OCI-LY7 (cell line): ENCODE results near the gene PRPF38A. TPM values are rescaled to one million over a fixed set of nuclear protein-coding genes. Genes with fewer than 3 reads are reported as not detected.

Experiments used
- BruUV-seq: library from RNA; stranded (reverse); fragments of 400-500 nt; replicated peaks from 2 replicates; lab custom pipeline; 2021; lab: Mats Ljungman, UMichigan
- CTCF ChIA-PET: fragments of 300-600 bp; sonication (Branson Sonifier 250); formaldehyde crosslinking; loops from one replicate; lab custom pipeline; 2022; ENCODE audit warnings: antibody characterized with exemption; ENCODE audit not compliant: unreplicated experiment; lab: Charles Lee
- POLR2A ChIA-PET: fragments of 300-600 bp; sonication (Branson Sonifier 250); formaldehyde crosslinking; loops from one replicate; lab custom pipeline; 2022; ENCODE audit warnings: antibody characterized with exemption; lab: Charles Lee
- DNase-seq: peaks from one replicate; pipeline ENCODE4 v3.0.0-alpha.2; 2015; ENCODE audit warnings: low spot score
- H2AFZ ChIP-seq: fragments of 200-600 bp; sonication (generic), shearing (Covaris generic); 2 replicates; pipeline ENCODE4 v1.6.1; 2014; ENCODE audit warnings: mild to moderate bottlenecking, antibody characterized with exemption, low read length, moderate library complexity
- H3K27ac ChIP-seq: fragments of 200-600 bp; sonication (generic); 2 replicates; pipeline ENCODE4 v1.5.1; 2014; ENCODE audit warnings: mixed run types, low read depth, mild to moderate bottlenecking, moderate library complexity, low read length, inconsistent platforms; ENCODE audit not compliant: poor library complexity, severe bottlenecking
- H3K36me3 ChIP-seq: fragments of 200-600 bp; sonication (generic); 2 replicates; pipeline ENCODE4 v1.6.1; 2014; ENCODE audit warnings: mild to moderate bottlenecking, antibody characterized with exemption, low read length, moderate library complexity, mixed read lengths; ENCODE audit not compliant: insufficient read depth
- H3K4me1 ChIP-seq: fragments of 200-600 bp; sonication (generic); 2 replicates; pipeline ENCODE4 v1.5.1; 2014; ENCODE audit warnings: mild to moderate bottlenecking, low read length; ENCODE audit not compliant: insufficient read depth, poor library complexity, severe bottlenecking
- H3K4me2 ChIP-seq: fragments of 200-600 bp; sonication (generic); 2 replicates; pipeline ENCODE4 v1.6.1; 2014; ENCODE audit warnings: mild to moderate bottlenecking, low read length
- H3K4me3 ChIP-seq: fragments of 200-600 bp; sonication (generic); 2 replicates; pipeline ENCODE4 v1.5.1; 2014; ENCODE audit warnings: mild to moderate bottlenecking, low read depth, low read length; ENCODE audit not compliant: poor library complexity, severe bottlenecking
- H3K79me2 ChIP-seq: fragments of 200-600 bp; sonication (generic); 2 replicates; pipeline ENCODE4 v1.6.1; 2016; ENCODE audit warnings: low read depth, mild to moderate bottlenecking, low read length, moderate library complexity, mixed read lengths; ENCODE audit not compliant: insufficient read depth
- H3K9me2 ChIP-seq: fragments of 200-600 bp; sonication (generic); 2 replicates; pipeline ENCODE4 v1.6.1; 2016; ENCODE audit warnings: mild to moderate bottlenecking, low read length, mixed read lengths; ENCODE audit not compliant: insufficient read depth
- H3K9me3 ChIP-seq: fragments of 200-600 bp; sonication (generic); 2 replicates; pipeline ENCODE4 v1.6.1; 2014; ENCODE audit warnings: mild to moderate bottlenecking, mixed run types, low read length, mixed read lengths
- H4K20me1 ChIP-seq: fragments of 200-600 bp; sonication (generic); 2 replicates; pipeline ENCODE4 v1.6.1; 2014; ENCODE audit warnings: mild to moderate bottlenecking, antibody characterized with exemption, low read length, moderate library complexity, mixed read lengths; ENCODE audit not compliant: insufficient read depth
- EZH2phosphoT487 ChIP-seq: fragments of 200-600 bp; sonication (generic); IDR thresholded peaks from 2 replicates; pipeline ENCODE4 v1.6.1; 2018; ENCODE audit warnings: low read depth, borderline replicate concordance, mild to moderate bottlenecking, mixed run types, antibody characterized with exemption, low read length, moderate library complexity, mixed read lengths
- intact Hi-C: fragments of 100-400 bp; cut with micrococcal nuclease; formaldehyde crosslinking; loops from one replicate; pipeline ENCODE4 v1.10.0; 2022; ENCODE audit not compliant: unreplicated experiment
- total RNA-seq, 2 experiments: library from RNA; depleted of rRNA in 1 of 2; stranded (reverse); fragments of >200 nt in 1 of 2; shearing (Covaris generic) in 1 of 2; gene quantifications; 2 replicates each; pipeline ENCODE4 v1.2.3, GENCODE V29; 2014 to 2022
- TF ChIP-seq, protein P1 (sequence below): fragments of 200-600 bp; sonication (generic); conservative IDR thresholded peaks from 2 replicates; pipeline ENCODE4 v1.5.1; 2014; ENCODE audit warnings: mild to moderate bottlenecking, antibody characterized with exemption, low read length, moderate library complexity, mixed read lengths

Gene PRPF38A
- total RNA-seq, 2 experiments from 2014 or later, result 23.6 to 82.3 TPM

DNA sequence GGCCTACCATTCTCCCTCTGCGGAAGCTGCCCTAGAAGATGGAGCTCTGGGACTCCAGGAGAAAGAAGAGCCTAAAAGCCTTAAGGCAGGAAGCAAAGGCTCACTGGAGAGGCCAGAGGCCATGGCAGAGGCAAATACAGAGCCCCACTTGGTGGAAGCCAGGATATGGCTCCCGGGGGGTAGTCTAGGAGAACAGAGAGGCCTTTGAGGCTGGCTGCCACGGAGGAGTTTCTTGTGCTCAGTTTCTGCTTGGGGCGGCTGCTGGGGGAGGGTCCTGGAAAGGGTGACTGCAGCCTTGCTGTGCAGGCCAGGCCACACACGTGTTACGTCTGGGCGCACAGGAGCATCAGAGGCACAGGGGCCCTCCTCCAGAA lies 43.8 kb upstream of the PRPF38A start:
- intact Hi-C loops, result no loop called here
- Histone ChIP-seq H2AFZ (no peak overlapping the region), H3K27ac (no peak overlapping the region), H3K9me3 (no peaks in the 10 kb centered on the region), H3K4me1 (peaks cover 9% of the 10 kb centered on the region), H3K4me2 (no peak overlapping the region), H3K4me3 (no peak overlapping the region), H3K79me2 (peaks cover 11% of the 10 kb centered on the region), H3K9me2 (no peaks in the 10 kb centered on the region), H4K20me1 (no peaks in the 10 kb centered on the region), H3K36me3 (peaks cover 85% of the 10 kb centered on the region)
- CTCF ChIA-PET, result no interaction called here
- POLR2A ChIA-PET, result interaction anchor here (0.6 kb wide), 1 partner anchor 156 kb away, joined by 3 read pairs; no protein-coding TSS in a partner anchor
- no peak for DNase-seq
- no peak for TF ChIP-seq EZH2phosphoT487
- TF ChIP-seq, protein P1, sequence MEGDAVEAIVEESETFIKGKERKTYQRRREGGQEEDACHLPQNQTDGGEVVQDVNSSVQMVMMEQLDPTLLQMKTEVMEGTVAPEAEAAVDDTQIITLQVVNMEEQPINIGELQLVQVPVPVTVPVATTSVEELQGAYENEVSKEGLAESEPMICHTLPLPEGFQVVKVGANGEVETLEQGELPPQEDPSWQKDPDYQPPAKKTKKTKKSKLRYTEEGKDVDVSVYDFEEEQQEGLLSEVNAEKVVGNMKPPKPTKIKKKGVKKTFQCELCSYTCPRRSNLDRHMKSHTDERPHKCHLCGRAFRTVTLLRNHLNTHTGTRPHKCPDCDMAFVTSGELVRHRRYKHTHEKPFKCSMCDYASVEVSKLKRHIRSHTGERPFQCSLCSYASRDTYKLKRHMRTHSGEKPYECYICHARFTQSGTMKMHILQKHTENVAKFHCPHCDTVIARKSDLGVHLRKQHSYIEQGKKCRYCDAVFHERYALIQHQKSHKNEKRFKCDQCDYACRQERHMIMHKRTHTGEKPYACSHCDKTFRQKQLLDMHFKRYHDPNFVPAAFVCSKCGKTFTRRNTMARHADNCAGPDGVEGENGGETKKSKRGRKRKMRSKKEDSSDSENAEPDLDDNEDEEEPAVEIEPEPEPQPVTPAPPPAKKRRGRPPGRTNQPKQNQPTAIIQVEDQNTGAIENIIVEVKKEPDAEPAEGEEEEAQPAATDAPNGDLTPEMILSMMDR, result no peak
- BruUV-seq, result no TSS peak

DNA sequence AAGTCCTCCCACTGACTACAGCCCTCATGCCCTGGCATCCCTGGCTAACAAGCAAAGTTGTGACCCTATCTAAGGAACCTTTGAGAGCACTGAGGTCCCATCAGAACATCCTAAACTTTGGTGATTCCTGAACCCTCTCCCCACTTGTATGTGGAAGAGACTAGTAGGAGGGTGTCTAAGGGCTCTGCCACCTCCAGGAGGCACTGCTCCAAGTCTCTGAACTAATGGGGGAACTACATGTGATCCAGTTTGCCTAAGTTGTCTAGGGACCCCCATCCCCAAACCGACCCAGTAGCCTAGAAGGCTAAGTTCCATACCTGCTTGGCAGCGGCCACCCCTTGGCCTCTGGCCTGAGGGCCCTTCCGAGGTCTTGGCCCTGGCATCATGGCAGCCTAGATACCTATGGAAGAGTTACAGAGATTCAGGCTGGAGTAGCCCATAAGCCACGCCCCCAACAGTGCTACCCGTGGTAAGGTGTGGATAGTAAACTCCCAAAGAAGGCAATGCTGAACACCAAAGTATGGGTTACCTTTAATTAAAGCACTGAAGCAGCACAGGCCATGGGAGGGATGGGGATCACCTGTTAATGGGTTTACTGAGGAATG lies 40.1 kb upstream of the PRPF38A start:
- peak overlapping the region; percentile 95 for H3K4me2 ChIP-seq
- peak; percentile 26 for DNase-seq
- H3K4me1 ChIP-seq, result peaks cover 15% of the 10 kb centered on the region
- H3K79me2 ChIP-seq, result peaks cover 11% of the 10 kb centered on the region
- H3K36me3 ChIP-seq, result peaks cover 47% of the 10 kb centered on the region
- TF ChIP-seq EZH2phosphoT487, result no peak
- TF ChIP-seq, protein P1, result peak; percentile 50
- CTCF ChIA-PET, result no interaction called here
- H3K27ac ChIP-seq, result no peak overlapping the region
- H3K9me2 ChIP-seq, result no peaks in the 10 kb centered on the region
- intact Hi-C loops, result no loop called here
- POLR2A ChIA-PET, result no interaction called here
- peak overlapping the region; percentile 93 for H3K4me3 ChIP-seq
- no peaks in the 10 kb centered on the region for H4K20me1 ChIP-seq
- no peak overlapping the region for H2AFZ ChIP-seq
- no TSS peak for BruUV-seq
- H3K9me3 ChIP-seq, result no peaks in the 10 kb centered on the region

DNA sequence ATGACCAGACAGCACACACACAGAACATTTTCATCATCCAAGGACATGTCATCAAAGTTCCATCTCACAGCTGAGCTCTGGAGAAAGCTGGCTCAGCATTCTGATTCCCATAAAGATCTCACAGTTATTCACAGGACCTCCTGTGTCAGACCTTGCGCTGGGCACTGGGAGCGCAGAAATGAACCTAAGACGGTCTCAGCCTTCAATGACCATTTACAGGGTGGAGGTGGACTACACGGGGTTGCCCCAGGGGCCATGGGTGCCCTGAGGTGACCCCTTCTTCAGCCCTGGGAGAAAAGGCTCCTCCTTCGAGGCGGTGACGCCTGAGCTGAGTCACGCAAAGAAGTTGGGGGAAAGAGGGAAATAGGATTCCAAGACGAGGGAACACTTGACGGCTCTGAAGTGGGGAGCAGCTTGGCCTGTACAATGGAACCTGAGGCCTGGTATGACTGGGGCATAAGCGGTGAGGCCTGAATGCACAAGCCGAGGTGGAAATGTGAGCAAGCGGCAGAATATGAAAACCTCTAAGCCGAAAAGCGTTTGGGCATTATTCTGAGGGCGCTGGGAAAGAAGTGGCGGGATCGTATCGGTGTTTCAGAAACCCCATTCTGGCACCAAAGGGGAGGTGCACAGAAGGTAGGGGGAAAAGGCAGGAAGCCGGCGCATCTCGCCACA lies 39.2 kb upstream of the PRPF38A start:
- ChIA-PET POLR2A (interaction anchor here (3.9 kb wide), 1 partner anchor 39 kb away, joined by 15 read pairs; the partner anchor contains the start of genes ORC1 and PRPF38A), CTCF (interaction anchor here (0.5 kb wide), 1 partner anchor 14 kb away, joined by 3 read pairs; no protein-coding TSS in a partner anchor)
- H3K9me3 ChIP-seq, result no peaks in the 10 kb centered on the region
- peak overlapping the region; percentile 63 for H3K27ac ChIP-seq
- no peaks in the 10 kb centered on the region for H3K9me2 ChIP-seq
- peaks cover 15% of the 10 kb centered on the region for H3K4me1 ChIP-seq
- H3K4me3 ChIP-seq, result peak overlapping the region; percentile 93
- peak overlapping the region; percentile 79 for H2AFZ ChIP-seq
- TF ChIP-seq EZH2phosphoT487, result no peak
- TF ChIP-seq, protein P1, result no peak
- BruUV-seq, result TSS peak; percentile 64
- intact Hi-C loops, result no loop called here
- H3K36me3 ChIP-seq, result peaks cover 41% of the 10 kb centered on the region
- H3K4me2 ChIP-seq, result peak overlapping the region; percentile 95
- peak; percentile 59 for DNase-seq
- no peaks in the 10 kb centered on the region for H4K20me1 ChIP-seq
- peaks cover 11% of the 10 kb centered on the region for H3K79me2 ChIP-seq
